Sigmoid colon (tissue), 4 donors: ENCODE measurements around the gene IQCK.

ENCODE experiments used
- CTCF ChIP-seq, 4 experiments: fragments of 450-650 bp in 3 of 4; fragments of 200-600 bp in 1 of 4; IDR thresholded peaks; one replicate each; pipeline ENCODE4 v1.5.1; 2016 to 2019; ENCODE audit warnings: antibody characterized with exemption in 4 of 4, mild to moderate bottlenecking in 3 of 4, moderate library complexity in 2 of 4
- EP300 ChIP-seq, 4 donors: sonication (generic); formaldehyde crosslinking; IDR thresholded peaks; one replicate each; pipeline ENCODE4 v1.6.1; 2017; ENCODE audit warnings: antibody characterized with exemption in 4 of 4
- POLR2A ChIP-seq, 2 donors: fragments of 450-650 bp; IDR thresholded peaks; one replicate each; pipeline ENCODE4 v1.6.1; 2016; ENCODE audit warnings: antibody characterized with exemption in 2 of 2, mild to moderate bottlenecking in 2 of 2, moderate library complexity in 2 of 2
- POLR2AphosphoS5 ChIP-seq, 4 donors: sonication (generic); formaldehyde crosslinking; IDR thresholded peaks; one replicate each; pipeline ENCODE4 v1.6.1; 2017; ENCODE audit warnings: antibody characterized with exemption in 4 of 4

GRCh38 chr16:19728636-19728965 is 10.5 kb downstream of the IQCK start:
- TF ChIP-seq EP300 (IDR thresholded peaks at IDR 0.05), result no peak
- TF ChIP-seq CTCF (IDR thresholded peaks at IDR 0.05), result no peak
- no peak for TF ChIP-seq POLR2A (IDR thresholded peaks at IDR 0.05)
- no peak for TF ChIP-seq POLR2AphosphoS5 (IDR thresholded peaks at IDR 0.05)
